HG02981 (cell line): ENCODE results near the gene ZKSCAN3.
"Not testable (repeated sequence)": the region's sequence is repeated elsewhere in the genome, so short reads cannot be mapped to it uniquely, and the experiment has no call there.

ENCODE experiments used
- ATAC-seq: cut with Tn5 transposase; IDR thresholded peaks from one replicate; pipeline ENCODE4 v1.9.1; 2021; ENCODE audit warnings: mild to moderate bottlenecking, moderate library complexity; ENCODE audit not compliant: unreplicated experiment

Gene ZKSCAN3

GRCh38 chr6:28349892-28350737, at the start of gene ZKSCAN3:
ZKSCAN3 (plus strand) TSS chr6:28349947; CDS start chr6:28359587, 9,640 bp downstream.
- ATAC-seq, result peak; percentile 96

- peak; percentile 92 for ATAC-seq
Observed at GRCh38 chr6:28303570-28303969, 46.2 kb upstream of the ZKSCAN3 start.

GRCh38 chr6:28306363-28306762, 43.4 kb upstream of the ZKSCAN3 start:
- not testable (repeated sequence) for ATAC-seq

- no peak for ATAC-seq
Observed at GRCh38 chr6:28311139-28311823, 38.5 kb upstream of the ZKSCAN3 start.

GRCh38 chr6:28312939-28313338, 36.8 kb upstream of the ZKSCAN3 start:
- ATAC-seq, result no peak

- ATAC-seq, result no peak
Observed at GRCh38 chr6:28315628-28316027, 34.1 kb upstream of the ZKSCAN3 start.

- not testable (repeated sequence) for ATAC-seq
Observed at GRCh38 chr6:28317866-28318265, 31.9 kb upstream of the ZKSCAN3 start.

- ATAC-seq, result no peak
Observed at GRCh38 chr6:28322661-28323060, 27.1 kb upstream of the ZKSCAN3 start.

GRCh38 chr6:28323813-28324424, 25.8 kb upstream of the ZKSCAN3 start:
- no peak for ATAC-seq

GRCh38 chr6:28326371-28326948, 23.3 kb upstream of the ZKSCAN3 start:
- ATAC-seq, result no peak

GRCh38 chr6:28330041-28330440, 19.7 kb upstream of the ZKSCAN3 start:
- no peak for ATAC-seq

- ATAC-seq, result no peak
Observed at GRCh38 chr6:28333047-28333446, 16.7 kb upstream of the ZKSCAN3 start.

- ATAC-seq, result no peak
Observed at GRCh38 chr6:28333599-28334018, 16.1 kb upstream of the ZKSCAN3 start.

GRCh38 chr6:28334286-28335039, 15.3 kb upstream of the ZKSCAN3 start:
- no peak for ATAC-seq

GRCh38 chr6:28335040-28335563, 14.6 kb upstream of the ZKSCAN3 start:
- no peak for ATAC-seq

GRCh38 chr6:28335564-28336283, 14.0 kb upstream of the ZKSCAN3 start, which contains the start of gene ZSCAN31:
ZSCAN31 (minus strand) TSS chr6:28336148; CDS start chr6:28329683, 6,465 bp downstream.
- peak; percentile 82 for ATAC-seq

GRCh38 chr6:28336284-28337120, 13.2 kb upstream of the ZKSCAN3 start:
- ATAC-seq, result no peak

GRCh38 chr6:28337121-28337520, 12.6 kb upstream of the ZKSCAN3 start:
- no peak for ATAC-seq
